HepG2 (cell line): ENCODE results near the gene EFEMP2.
A peak's percentile ranks its signal among the peaks of the same experiment; 100 is the strongest.

ENCODE experiments used
- CTCF ChIP-seq: sonication (generic); formaldehyde crosslinking; IDR thresholded peaks from 2 replicates; pipeline ENCODE4 v1.5.0; 2020; ENCODE audit warnings: mild to moderate bottlenecking, missing genetic modification reagents, moderate library complexity
- EP300 ChIP-seq, 3 experiments: sonication (generic) in 1 of 3; formaldehyde crosslinking in 1 of 3; IDR thresholded peaks; 2 replicates each; pipeline versions ENCODE4 v1.5.1 to v1.6.1; 2011 to 2020; ENCODE audit warnings: low read depth in 2 of 3, low read length in 2 of 3, borderline replicate concordance in 1 of 3, improper control_type of control experiment in 1 of 3, mild to moderate bottlenecking in 1 of 3, missing genetic modification reagents in 1 of 3, moderate library complexity in 1 of 3
- EZH2 ChIP-seq: conservative IDR thresholded peaks from 2 replicates; pipeline ENCODE4 v1.6.1; 2012; ENCODE audit warnings: mild to moderate bottlenecking, low read depth, low read length, moderate library complexity
- GATAD2A ChIP-seq: IDR thresholded peaks from 2 replicates; pipeline ENCODE4 v1.6.1; 2016
- HNF4A ChIP-seq: sonication (generic); formaldehyde crosslinking; IDR thresholded peaks from 2 replicates; pipeline ENCODE4 v1.4.0; 2020; ENCODE audit warnings: missing genetic modification reagents
- NFYB ChIP-seq: sonication (generic); formaldehyde crosslinking; IDR thresholded peaks from 2 replicates; pipeline ENCODE4 v1.4.0; 2020; ENCODE audit warnings: missing genetic modification reagents
- PAF1 ChIP-seq: IDR thresholded peaks from 2 replicates; pipeline ENCODE4 v1.6.1; 2016; ENCODE audit warnings: missing genetic modification reagents, missing compliant biosample characterization
- POLR2A ChIP-seq, 2 experiments: IDR thresholded peaks; 2 replicates each; pipeline ENCODE4 v1.6.1; 2011; ENCODE audit warnings: low read depth in 2 of 2, low read length in 2 of 2, mild to moderate bottlenecking in 1 of 2, moderate library complexity in 1 of 2; ENCODE audit not compliant: insufficient read depth in 1 of 2
- POLR2AphosphoS2 ChIP-seq: IDR thresholded peaks from 2 replicates; pipeline ENCODE4 v1.6.1; 2011; ENCODE audit warnings: low read depth, low read length, improper control_type of control experiment
- PRPF4 ChIP-seq: fragments of 200-400 bp; formaldehyde crosslinking; IDR thresholded peaks from 2 replicates; pipeline ENCODE4 v1.6.1; 2016; ENCODE audit warnings: low read length, low read depth; ENCODE audit not compliant: poor library complexity, severe bottlenecking
- SIN3A ChIP-seq: IDR thresholded peaks from 2 replicates; pipeline ENCODE4 v1.6.1; 2011; ENCODE audit warnings: low read depth, mild to moderate bottlenecking, control low read depth, low read length, borderline replicate concordance
- SOX13 ChIP-seq, 3 experiments: fragments of 450-650 bp in 1 of 3; sonication (generic) in 1 of 3; formaldehyde crosslinking in 1 of 3; IDR thresholded peaks in 2 of 3; conservative IDR thresholded peaks in 1 of 3; 2 replicates each; pipeline versions ENCODE4 v1.5.0 to v1.6.1; 2016 to 2020; ENCODE audit warnings: antibody characterized with exemption in 1 of 3, mild to moderate bottlenecking in 1 of 3, missing compliant biosample characterization in 1 of 3, missing genetic modification reagents in 1 of 3, moderate library complexity in 1 of 3
- THAP7 ChIP-seq: sonication (generic); formaldehyde crosslinking; IDR thresholded peaks from 2 replicates; pipeline ENCODE4 v1.8.1; 2023; ENCODE audit warnings: mild to moderate bottlenecking, missing genetic modification reagents

GRCh38 chr11:65868076-65868667 is 4.4 kb downstream of the EFEMP2 start:
- no peak for TF ChIP-seq SOX13 (IDR thresholded peaks at IDR 0.05)
- no peak for TF ChIP-seq SOX13 (CRISPR knock-in tag; conservative IDR thresholded peaks at IDR 0.05 in 1 of 2, IDR thresholded peaks at IDR 0.05 in 1 of 2)
- no peak for TF ChIP-seq CTCF
- no peak for TF ChIP-seq GATAD2A (CRISPR knock-in tag)
- no peak for TF ChIP-seq PRPF4
- no peak for TF ChIP-seq NFYB
- 0 out of 2 replicates have a peak, but pooled peaks have one; percentile 65 for TF ChIP-seq PAF1 (CRISPR knock-in tag)
- TF ChIP-seq EZH2, result no peak
- TF ChIP-seq POLR2AphosphoS2, result no peak
- peak in 1 of 2 experiments; percentile 32; a peak in 1 of 4 replicates for TF ChIP-seq POLR2A (IDR thresholded peaks at IDR 0.05; ENCODE audit: insufficient read depth in 1 of 2, low read depth in 2 of 2, low read length in 2 of 2)
- no peak for TF ChIP-seq EP300 (IDR thresholded peaks at IDR 0.05; ENCODE audit: low read depth in 2 of 2, low read length in 2 of 2)
- no peak for TF ChIP-seq EP300 (CRISPR knock-in tag; IDR thresholded peaks at IDR 0.05; ENCODE audit: borderline replicate concordance)
- no peak for TF ChIP-seq SIN3A
- no peak for TF ChIP-seq HNF4A (CRISPR knock-in tag)
- no peak for TF ChIP-seq THAP7
